GM18507 (cell line): ENCODE measurements around the gene TMEM176B.
"Not testable (repeated sequence)": the region's sequence is repeated elsewhere in the genome, so short reads cannot be mapped to it uniquely, and the experiment has no call there.

Experiments
- DNase-seq: peaks from one replicate; pipeline ENCODE4 v3.0.0; 2011; ENCODE audit warnings: low read depth; ENCODE audit not compliant: insufficient read length; ENCODE audit errors: extremely low spot score
- FAIRE-seq: peaks from 2 replicates; lab custom pipeline; 2011; peaks lifted over from hg19 to GRCh38; lab: Jason Lieb, UNC

TMEM176B gene

GRCh38 chr7:150824379-150825177, 24.4 kb upstream of the TMEM176B start:
- no peak for DNase-seq
- no peak for FAIRE-seq

- FAIRE-seq, result no peak
- no peak for DNase-seq
These were observed 23.4 kb upstream of the TMEM176B start for GRCh38 chr7:150823484-150824126.

- DNase-seq (no peak), FAIRE-seq (no peak)
These were observed 22.9 kb upstream of the TMEM176B start for GRCh38 chr7:150823043-150823442.

- no peak for DNase-seq
- peak; percentile 41 for FAIRE-seq
These were observed 20.5 kb upstream of the TMEM176B start for GRCh38 chr7:150820578-150821198.

GRCh38 chr7:150820148-150820547, 20.0 kb upstream of the TMEM176B start:
- FAIRE-seq, result no peak
- no peak for DNase-seq

- DNase-seq (no peak), FAIRE-seq (no peak)
These were observed 18.8 kb upstream of the TMEM176B start for GRCh38 chr7:150818971-150819370.

- no peak for DNase-seq
- FAIRE-seq, result no peak
These were observed 14.3 kb upstream of the TMEM176B start for GRCh38 chr7:150814328-150815001.

GRCh38 chr7:150807616-150808438, 7.7 kb upstream of the TMEM176B start:
- FAIRE-seq, DNase-seq: not testable (repeated sequence)

GRCh38 chr7:150806863-150807262, 6.7 kb upstream of the TMEM176B start:
- FAIRE-seq (no peak), DNase-seq (no peak)

GRCh38 chr7:150806454-150806853, 6.3 kb upstream of the TMEM176B start:
- DNase-seq (no peak), FAIRE-seq (no peak)

- no peak for DNase-seq
- FAIRE-seq, result no peak
These were observed 5.7 kb upstream of the TMEM176B start for GRCh38 chr7:150805864-150806263.

- FAIRE-seq (no peak), DNase-seq (no peak)
These were observed 4.6 kb upstream of the TMEM176B start for GRCh38 chr7:150804802-150805201.

GRCh38 chr7:150803161-150803860, 3.1 kb upstream of the TMEM176B start:
- FAIRE-seq (no peak), DNase-seq (no peak)

GRCh38 chr7:150801946-150802771, 2.0 kb upstream of the TMEM176B start:
- FAIRE-seq (no peak), DNase-seq (no peak)

- FAIRE-seq (no peak), DNase-seq (no peak)
These were observed 1.2 kb upstream of the TMEM176B start for GRCh38 chr7:150801242-150801945.

GRCh38 chr7:150800581-150801241, 547 bp upstream of the TMEM176B start, which contains the start of gene TMEM176A:
TSS of gene TMEM176A (plus strand) at chr7:150800769. CDS start at chr7:150801551, 782 bp downstream.
- FAIRE-seq (no peak), DNase-seq (no peak)

- no peak for FAIRE-seq
- no peak for DNase-seq
These were observed 1.0 kb downstream of the TMEM176B start for GRCh38 chr7:150799156-150799555.
